GM12873 (cell line): ENCODE data around the gene CFAP97D2.

Experiments
- TF ChIP-seq, protein P1 (sequence below): IDR thresholded peaks from 2 replicates; pipeline ENCODE4 v1.5.1; 2012; ENCODE audit warnings: low read depth, mild to moderate bottlenecking, moderate library complexity, low read length, control low read depth; ENCODE audit not compliant: insufficient read depth; ENCODE audit errors: missing control alignments

CFAP97D2 gene

DNA sequence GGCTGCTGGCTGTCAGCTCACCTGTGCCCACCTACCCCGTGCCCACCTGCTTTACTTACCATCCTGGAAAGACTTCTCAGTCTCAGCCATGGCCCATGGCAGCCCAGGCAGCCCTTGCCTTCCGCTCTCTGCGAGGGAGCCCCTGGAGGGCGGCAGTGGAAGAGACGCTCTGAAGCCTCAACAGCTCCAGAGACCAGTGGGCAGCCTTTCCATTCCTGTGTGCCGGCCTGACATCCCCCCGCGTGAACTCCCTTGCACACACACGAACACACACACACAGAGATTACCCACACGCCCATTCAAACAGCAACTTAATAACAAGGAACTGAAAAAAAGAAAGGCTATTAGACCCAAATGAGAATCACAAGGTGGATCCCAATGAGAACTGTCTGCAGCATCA, 32.4 kb upstream of the CFAP97D2 start:
- TF ChIP-seq, protein P1, sequence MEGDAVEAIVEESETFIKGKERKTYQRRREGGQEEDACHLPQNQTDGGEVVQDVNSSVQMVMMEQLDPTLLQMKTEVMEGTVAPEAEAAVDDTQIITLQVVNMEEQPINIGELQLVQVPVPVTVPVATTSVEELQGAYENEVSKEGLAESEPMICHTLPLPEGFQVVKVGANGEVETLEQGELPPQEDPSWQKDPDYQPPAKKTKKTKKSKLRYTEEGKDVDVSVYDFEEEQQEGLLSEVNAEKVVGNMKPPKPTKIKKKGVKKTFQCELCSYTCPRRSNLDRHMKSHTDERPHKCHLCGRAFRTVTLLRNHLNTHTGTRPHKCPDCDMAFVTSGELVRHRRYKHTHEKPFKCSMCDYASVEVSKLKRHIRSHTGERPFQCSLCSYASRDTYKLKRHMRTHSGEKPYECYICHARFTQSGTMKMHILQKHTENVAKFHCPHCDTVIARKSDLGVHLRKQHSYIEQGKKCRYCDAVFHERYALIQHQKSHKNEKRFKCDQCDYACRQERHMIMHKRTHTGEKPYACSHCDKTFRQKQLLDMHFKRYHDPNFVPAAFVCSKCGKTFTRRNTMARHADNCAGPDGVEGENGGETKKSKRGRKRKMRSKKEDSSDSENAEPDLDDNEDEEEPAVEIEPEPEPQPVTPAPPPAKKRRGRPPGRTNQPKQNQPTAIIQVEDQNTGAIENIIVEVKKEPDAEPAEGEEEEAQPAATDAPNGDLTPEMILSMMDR = peak; percentile 52

DNA sequence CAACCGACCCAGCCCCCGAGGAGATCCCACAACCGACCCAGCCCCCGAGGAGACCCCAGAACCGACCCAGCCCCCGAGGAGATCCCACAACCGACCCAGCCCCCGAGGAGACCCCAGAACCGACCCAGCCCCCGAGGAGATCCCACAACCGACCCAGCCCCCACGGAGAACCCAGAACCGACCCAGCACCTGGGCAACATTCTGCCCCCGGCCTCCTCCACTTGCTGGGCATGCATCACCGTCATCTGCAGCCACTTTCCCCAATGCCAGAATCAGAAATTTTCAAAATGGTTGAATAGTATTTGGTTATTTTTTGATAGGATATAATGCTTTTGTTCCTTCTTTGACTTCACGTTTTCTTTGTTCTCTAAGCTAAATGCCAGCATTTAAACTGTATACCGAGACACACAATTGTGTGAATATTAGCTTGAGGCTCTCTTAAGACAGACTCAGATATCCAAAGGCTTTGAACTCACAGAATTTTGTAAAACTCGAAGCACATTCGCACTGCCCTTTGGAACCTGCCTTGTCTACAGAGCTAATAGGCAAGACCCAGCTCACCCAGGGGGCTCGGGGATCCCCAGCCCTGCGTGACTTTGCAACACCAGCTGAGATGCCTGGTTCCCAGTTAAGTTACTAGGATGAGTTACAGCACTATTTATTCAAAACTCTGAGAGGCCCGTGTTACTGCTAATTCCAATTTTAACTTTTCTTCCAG, 31.1 kb upstream of the CFAP97D2 start:
- TF ChIP-seq, protein P1 = no peak

DNA sequence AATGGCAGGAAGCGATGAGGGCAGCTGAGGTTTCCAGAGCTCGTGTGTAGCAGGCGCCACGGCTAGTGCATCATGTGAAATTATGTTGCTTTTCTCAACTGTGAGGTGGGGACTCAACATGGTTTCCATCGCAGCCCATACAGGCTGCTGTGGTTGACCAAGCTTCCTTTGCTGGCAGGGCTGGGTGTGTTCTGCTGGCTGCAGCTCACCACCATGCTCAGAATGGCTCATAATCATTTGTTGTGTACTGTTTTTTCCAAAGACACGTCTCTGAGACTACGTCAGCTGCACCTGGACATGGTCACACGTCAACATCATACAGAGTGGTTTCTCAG, 30.6 kb upstream of the CFAP97D2 start:
- TF ChIP-seq, protein P1 = no peak

DNA sequence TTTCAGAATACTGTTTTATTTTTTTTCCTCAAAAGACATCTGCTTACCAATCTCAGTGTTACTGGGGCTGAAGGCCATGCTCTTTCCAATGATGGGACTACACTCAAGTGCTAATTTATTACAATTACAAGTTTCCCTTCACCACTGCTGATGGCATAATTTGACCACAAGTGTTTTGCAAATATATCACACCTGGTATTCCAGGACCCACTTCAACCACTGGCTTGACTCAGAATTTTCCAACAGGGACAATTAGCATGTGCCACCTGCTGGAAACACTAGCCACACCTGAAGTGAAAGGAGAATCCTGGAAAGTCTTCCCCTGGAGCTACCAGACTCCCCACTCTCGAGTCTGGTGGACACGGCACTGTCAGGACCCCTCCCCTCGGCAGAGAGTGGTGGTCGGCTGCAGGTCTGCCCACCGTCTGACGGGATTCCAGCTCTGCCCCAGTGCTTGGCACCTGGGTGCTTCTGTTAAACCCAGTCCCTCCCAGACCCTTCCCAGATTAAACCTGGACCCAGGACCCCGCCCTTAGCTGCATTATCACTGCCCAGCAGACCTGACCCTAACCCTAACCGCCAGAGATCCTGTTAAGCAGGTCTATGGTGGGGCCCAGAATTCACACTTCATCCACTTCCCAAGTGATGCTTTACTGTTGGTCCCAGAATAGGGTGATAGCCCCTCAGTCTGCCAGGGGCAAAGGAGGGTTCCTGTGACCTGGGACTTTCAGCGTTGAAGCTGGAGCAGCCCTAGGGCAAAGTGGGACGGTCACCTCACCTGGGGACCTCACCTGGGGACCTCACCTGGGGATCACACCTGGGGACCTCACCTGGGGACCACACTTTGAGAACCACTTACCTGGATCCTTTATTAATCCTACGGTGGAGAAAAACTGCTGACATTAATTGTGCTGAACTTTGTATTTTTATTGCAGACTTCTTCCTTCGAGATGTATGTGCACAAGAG, 29.0 kb upstream of the CFAP97D2 start:
- TF ChIP-seq, protein P1 = no peak

DNA sequence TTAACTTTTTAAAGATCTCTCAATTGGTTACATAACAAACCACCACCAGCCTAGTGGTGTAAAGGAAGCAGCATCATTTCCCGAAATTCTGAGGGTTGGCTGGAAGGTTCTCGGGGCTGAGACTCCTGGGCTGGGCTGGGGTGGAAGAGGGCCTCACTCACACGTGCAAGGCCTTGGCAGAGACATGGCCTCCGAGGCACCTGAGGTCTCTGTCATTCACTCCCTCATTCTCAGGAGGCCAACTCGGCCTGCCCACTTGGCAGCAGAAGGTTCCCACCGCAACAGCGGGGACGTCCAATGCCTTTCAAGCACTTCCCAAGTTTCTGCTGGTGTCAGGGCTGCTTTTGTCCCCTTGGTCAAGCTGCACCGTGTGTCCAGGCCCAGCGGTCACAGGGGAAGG, 28.0 kb upstream of the CFAP97D2 start:
- TF ChIP-seq, protein P1 = no peak

DNA sequence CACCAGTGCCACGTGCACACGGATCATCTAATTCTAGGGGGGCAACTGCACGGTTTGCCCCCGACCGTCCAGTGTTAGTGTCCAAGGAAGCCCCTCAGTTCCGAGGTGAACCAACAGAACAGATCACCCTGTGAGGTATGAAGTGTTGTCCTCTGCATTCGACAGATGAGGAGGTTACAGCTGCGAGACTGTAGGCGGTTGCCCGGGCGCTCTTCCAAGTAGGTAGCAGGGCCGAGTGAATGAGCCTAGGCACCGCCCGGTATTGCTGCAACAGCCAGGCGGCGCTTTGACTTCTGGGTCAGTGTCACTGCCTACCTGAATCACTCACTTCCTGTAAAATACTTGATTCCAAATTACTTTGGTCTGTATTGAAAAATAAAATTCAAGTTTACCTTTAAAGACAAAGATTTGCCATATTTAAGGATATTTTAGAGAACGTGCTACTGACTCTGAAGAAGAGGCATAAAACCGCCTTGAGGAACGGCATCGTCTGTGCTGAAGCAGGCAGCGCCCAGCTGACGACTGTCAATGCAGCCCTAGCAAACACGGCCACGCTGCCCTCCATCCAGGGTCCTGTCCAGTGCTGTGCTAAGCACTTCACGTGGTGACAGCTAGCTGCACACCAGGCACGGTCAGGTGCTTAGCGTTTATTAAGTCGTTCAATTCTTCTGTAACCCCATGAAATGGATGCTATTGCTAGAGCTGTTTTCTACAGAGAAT, 27.3 kb upstream of the CFAP97D2 start:
- TF ChIP-seq, protein P1 = no peak

DNA sequence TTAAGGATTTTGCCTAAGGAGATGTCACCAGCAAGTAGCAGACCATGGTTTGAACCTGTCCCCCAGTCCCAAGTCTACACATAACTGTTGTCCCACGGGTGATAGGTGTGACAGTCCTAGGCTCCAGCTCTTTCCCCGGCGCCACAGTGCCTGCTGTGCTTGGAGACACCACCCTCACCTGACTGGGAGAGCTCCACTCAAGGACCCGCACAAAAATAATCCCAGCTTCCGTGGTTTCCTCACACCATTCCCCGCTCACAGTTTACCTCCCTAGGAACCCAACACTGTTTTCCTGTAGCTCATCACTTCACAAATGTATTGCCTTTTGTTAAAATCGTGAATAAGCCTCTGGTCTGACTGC, 26.8 kb upstream of the CFAP97D2 start:
- TF ChIP-seq, protein P1 = no peak
